Measurements from ENCODE around the gene CT45A7.
"Not testable (repeated sequence)": the region's sequence is repeated elsewhere in the genome, so short reads cannot be mapped to it uniquely, and the experiment has no call there.

The CT45A7 gene

GRCh38 chrX:135837180-135837579 lies at the start of gene CT45A7:
Gene CT45A7 (minus strand): TSS chrX:135837280. CDS start chrX:135833533, 3,747 bp downstream.
- DNase-seq = not testable (repeated sequence)

GRCh38 chrX:135882741-135883140 lies 45.7 kb upstream of the CT45A7 start:
- not testable (repeated sequence) for DNase-seq

- not testable (repeated sequence) for DNase-seq
Measured at GRCh38 chrX:135871712-135872111, 34.6 kb upstream of the CT45A7 start, which contains the start of gene CT45A9. Gene CT45A9 (minus strand): TSS chrX:135871812. CDS start chrX:135868061, 3,751 bp downstream.

- DNase-seq = not testable (repeated sequence)
Measured at GRCh38 chrX:135854438-135854837, 17.4 kb upstream of the CT45A7 start, which contains the start of gene CT45A8. Gene CT45A8 (minus strand): TSS chrX:135854538. CDS start chrX:135850783, 3,755 bp downstream.

GRCh38 chrX:135819912-135820311 lies 17.2 kb downstream of the CT45A7 start, which contains the start of gene CT45A2:
Gene CT45A2 (minus strand): TSS chrX:135820012. CDS start chrX:135816265, 3,747 bp downstream.
- DNase-seq = not testable (repeated sequence)

GRCh38 chrX:135802687-135803086 lies 34.4 kb downstream of the CT45A7 start, which contains the start of gene CT45A6:
Gene CT45A6 (minus strand): TSS chrX:135802787. CDS start chrX:135798993, 3,794 bp downstream.
- DNase-seq = not testable (repeated sequence)

- DNase-seq = not testable (repeated sequence)
Measured at GRCh38 chrX:135785403-135785802, 51.7 kb downstream of the CT45A7 start, which contains the start of gene CT45A5. Gene CT45A5 (minus strand): TSS chrX:135785503. CDS start chrX:135781729, 3,774 bp downstream.
